Measurements from ENCODE around the gene EEF1A1. TPM values are rescaled to one million over a fixed set of nuclear protein-coding genes. Genes with fewer than 3 reads are reported as not detected.

EEF1A1 gene
- total and polyA plus RNA-seq, 12 donors, result 7,361 to 13,514 (median 9,351) TPM

- Histone ChIP-seq H3K4me3 (no peak overlapping the region), H3K27ac (no peak overlapping the region), H3K27me3 (no peaks in the 10 kb centered on the region), H3K4me1 (replicated peaks in 1 of 2) (no peaks in the 10 kb centered on the region), H3K9me3 (replicated peaks in 1 of 3) (no peaks in the 10 kb centered on the region), H3K36me3 (replicated peaks in 1 of 2) (no peaks in the 10 kb centered on the region)
- TF ChIP-seq CTCF (IDR thresholded peaks at IDR 0.05) (no peak), POLR2A (IDR thresholded peaks at IDR 0.05) (no peak)
- 91 to 94% (median 94%) methylated on average over 10 of the region's 10 CpGs for WGBS, 4 donors
- DNase-seq, result peak in 1 of 7 donors; percentile 2
- intact Hi-C loops (cut with DNase I), result no loop called here
Observed at GRCh38 chr6:73538116-73538779, 17.4 kb upstream of the EEF1A1 start.

- intact Hi-C loops (cut with DNase I), result no loop called here
- H3K36me3 ChIP-seq (replicated peaks in 1 of 2), result no peaks in the 10 kb centered on the region
- no peaks in the 10 kb centered on the region for H3K27me3 ChIP-seq
- no peak overlapping the region for H3K4me3 ChIP-seq
- no peaks in the 10 kb centered on the region for H3K4me1 ChIP-seq (replicated peaks in 1 of 2)
- WGBS, 4 donors, result 73 to 96% (median 80%) methylated on average over 3 of the region's 3 CpGs
- H3K27ac ChIP-seq, result no peak overlapping the region
- no peak for TF ChIP-seq CTCF (IDR thresholded peaks at IDR 0.05)
- no peak for TF ChIP-seq POLR2A (IDR thresholded peaks at IDR 0.05)
- peak in 1 of 7 donors; percentile 36 for DNase-seq
- H3K9me3 ChIP-seq (replicated peaks in 1 of 3), result no peaks in the 10 kb centered on the region
Observed at GRCh38 chr6:73537677-73538076, 16.8 kb upstream of the EEF1A1 start.

GRCh38 chr6:73534628-73535027, 13.8 kb upstream of the EEF1A1 start:
- no peak overlapping the region for H3K4me3 ChIP-seq
- H3K9me3 ChIP-seq (replicated peaks in 1 of 3), result no peaks in the 10 kb centered on the region
- no peak for DNase-seq
- intact Hi-C loops (cut with DNase I), result no loop called here
- no peaks in the 10 kb centered on the region for H3K27me3 ChIP-seq
- H3K36me3 ChIP-seq (replicated peaks in 1 of 2), result no peaks in the 10 kb centered on the region
- H3K27ac ChIP-seq, result no peak overlapping the region
- H3K4me1 ChIP-seq (replicated peaks in 1 of 2), result no peaks in the 10 kb centered on the region
- no peak for TF ChIP-seq POLR2A (IDR thresholded peaks at IDR 0.05)
- no peak for TF ChIP-seq CTCF (IDR thresholded peaks at IDR 0.05)
- 66 to 85% (median 81%) methylated on average over 2 of the region's 2 CpGs for WGBS, 4 donors

GRCh38 chr6:73532293-73532692, 11.5 kb upstream of the EEF1A1 start:
- TF ChIP-seq CTCF (IDR thresholded peaks at IDR 0.05) (no peak), POLR2A (IDR thresholded peaks at IDR 0.05) (no peak)
- Histone ChIP-seq H3K4me3 (no peak overlapping the region), H3K27me3 (no peaks in the 10 kb centered on the region), H3K4me1 (replicated peaks in 1 of 2) (no peaks in the 10 kb centered on the region), H3K9me3 (replicated peaks in 1 of 3) (no peaks in the 10 kb centered on the region), H3K36me3 (replicated peaks in 1 of 2) (no peaks in the 10 kb centered on the region), H3K27ac (no peak overlapping the region)
- intact Hi-C loops (cut with DNase I), result no loop called here
- DNase-seq, result no peak
- WGBS, 4 donors, result 86 to 91% (median 89%) methylated on average over 3 of the region's 3 CpGs

All from adrenal gland (tissue), 12 donors.